ENCODE results near the gene LEKR1.

DNA sequence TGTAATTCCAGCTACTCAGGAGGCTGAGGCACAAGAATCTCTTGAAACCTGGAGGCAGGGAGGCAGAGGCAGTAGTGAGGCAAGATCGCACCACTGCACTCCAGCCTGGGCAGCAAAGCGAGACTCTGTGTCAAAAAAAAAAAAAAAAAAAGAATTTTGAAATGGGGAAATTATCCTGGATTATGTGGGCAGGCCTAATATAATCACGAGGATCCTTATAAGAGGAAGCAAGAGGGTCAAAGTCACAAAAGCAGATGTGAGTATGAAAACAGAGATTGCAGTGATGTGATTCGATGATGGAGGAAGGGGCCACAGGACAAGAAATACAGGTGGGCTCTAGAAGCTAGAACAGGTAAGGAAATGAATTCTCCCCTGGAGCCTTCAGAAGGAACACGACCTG is 159.6 kb downstream of the LEKR1 start:
- TF ChIP-seq, protein P1, sequence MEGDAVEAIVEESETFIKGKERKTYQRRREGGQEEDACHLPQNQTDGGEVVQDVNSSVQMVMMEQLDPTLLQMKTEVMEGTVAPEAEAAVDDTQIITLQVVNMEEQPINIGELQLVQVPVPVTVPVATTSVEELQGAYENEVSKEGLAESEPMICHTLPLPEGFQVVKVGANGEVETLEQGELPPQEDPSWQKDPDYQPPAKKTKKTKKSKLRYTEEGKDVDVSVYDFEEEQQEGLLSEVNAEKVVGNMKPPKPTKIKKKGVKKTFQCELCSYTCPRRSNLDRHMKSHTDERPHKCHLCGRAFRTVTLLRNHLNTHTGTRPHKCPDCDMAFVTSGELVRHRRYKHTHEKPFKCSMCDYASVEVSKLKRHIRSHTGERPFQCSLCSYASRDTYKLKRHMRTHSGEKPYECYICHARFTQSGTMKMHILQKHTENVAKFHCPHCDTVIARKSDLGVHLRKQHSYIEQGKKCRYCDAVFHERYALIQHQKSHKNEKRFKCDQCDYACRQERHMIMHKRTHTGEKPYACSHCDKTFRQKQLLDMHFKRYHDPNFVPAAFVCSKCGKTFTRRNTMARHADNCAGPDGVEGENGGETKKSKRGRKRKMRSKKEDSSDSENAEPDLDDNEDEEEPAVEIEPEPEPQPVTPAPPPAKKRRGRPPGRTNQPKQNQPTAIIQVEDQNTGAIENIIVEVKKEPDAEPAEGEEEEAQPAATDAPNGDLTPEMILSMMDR (IDR thresholded peaks at IDR 0.05): no peak
- no peak for TF ChIP-seq POLR2A (IDR thresholded peaks at IDR 0.05)
